CD1c-positive myeloid dendritic cell (primary cell): ENCODE data around the gene NBEAL1.
"Not testable (repeated sequence)": the region's sequence is repeated elsewhere in the genome, so short reads cannot be mapped to it uniquely, and the experiment has no call there.

Experiments used
- DNase-seq: peaks from one replicate; pipeline ENCODE4 v3.0.0-alpha.2; 2016; ENCODE audit errors: extremely low spot score

Gene NBEAL1

DNA sequence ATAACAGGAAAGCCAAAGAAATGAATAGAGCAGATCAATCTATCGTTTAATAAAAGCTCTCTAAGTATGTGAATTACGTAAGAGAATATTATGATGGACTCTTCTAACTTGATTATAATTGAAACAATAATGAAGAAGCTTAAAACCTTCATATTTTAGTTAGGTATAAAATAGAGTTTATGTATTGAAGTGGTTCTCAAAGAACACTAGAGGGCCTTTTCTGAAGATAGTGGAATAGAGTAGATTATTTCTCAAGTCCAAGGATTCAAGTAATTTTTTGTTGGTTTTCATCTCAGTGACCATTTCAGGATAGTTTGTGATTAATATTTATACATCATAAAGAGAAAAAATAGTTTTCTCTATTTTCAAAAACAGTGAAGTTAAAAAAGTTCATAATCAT is 97.7 kb downstream of the NBEAL1 start:
- DNase-seq = no peak

DNA sequence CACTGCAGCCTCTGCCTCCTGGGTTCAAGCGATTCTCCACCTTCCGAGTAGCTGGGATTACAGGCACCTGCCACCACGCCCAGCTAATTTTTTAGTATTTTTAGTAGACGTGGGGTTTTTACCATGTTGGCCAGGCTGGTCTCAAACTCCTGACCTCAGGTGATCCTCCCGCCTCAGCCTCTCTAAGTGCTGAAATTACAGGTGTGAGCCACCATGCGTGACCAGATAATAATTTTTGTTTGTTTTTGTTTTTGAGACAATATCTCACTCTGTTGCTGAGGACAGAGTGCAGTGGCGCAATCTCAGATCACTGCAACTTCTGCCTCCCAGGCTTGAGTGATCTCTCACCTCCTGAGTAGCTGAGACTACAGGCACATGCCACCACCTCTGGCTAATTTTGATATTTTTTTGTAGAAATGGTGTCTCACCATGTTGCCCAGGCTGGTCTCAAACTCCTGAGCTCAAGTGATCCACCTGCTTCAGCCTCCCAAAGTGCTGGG is 100.6 kb downstream of the NBEAL1 start:
- not testable (repeated sequence) for DNase-seq

DNA sequence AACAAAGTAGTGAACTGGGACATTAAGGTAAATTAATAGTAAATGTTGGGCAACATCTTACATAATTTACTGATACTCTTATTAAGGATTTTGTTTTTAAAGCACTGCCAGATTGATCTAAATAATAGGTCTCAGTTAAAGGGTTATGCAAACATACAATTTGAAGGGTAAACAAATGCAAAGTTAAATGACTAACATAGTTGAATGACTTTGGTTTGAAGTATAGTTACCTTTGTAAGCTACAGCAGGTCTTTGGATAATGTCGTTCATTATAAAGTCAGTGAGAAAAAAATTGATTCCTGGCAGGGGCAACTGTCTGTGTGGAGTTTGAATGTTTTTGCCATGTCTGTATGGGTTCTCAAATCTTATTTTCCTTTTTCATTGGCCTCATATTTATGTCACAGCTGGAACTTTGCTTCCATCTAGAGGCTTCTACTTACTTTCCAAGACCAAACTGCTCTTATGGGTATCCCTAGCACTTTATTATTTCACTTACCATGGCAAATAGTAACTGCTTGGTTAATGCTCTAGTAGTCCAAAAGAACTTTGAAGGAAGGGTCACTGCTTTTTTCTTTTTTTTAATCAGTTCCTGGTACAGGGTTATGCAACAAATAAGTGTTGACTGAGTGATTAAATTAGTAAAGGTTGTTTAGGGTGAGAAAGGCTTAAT is 107.8 kb downstream of the NBEAL1 start:
- DNase-seq = no peak

- DNase-seq = no peak
These were observed 112.3 kb downstream of the NBEAL1 start for GRCh38 chr2:203126996-203127395.

- DNase-seq = no peak
These were observed 120.4 kb downstream of the NBEAL1 start for GRCh38 chr2:203135105-203135504.

GRCh38 chr2:203143391-203143790 is 128.7 kb downstream of the NBEAL1 start:
- no peak for DNase-seq

DNA sequence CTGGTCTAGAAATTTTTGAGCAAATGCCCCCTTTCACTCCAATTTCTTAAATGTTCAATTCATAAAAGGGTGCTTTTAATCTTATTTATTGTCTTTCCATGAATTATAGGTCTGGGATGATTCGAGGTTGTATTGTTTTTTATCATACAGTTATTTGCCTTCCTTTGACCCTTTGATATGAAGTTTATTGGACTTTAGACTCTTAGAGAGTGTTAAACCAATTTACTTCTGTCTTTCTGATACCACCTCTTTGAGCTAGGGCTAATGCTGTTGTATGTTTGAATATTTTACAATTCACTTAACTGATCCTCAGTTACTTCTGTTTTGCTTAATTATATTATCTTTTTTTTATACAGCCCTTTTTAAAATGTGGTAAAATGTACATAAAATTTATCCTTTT is 134.5 kb downstream of the NBEAL1 start:
- no peak for DNase-seq

DNA sequence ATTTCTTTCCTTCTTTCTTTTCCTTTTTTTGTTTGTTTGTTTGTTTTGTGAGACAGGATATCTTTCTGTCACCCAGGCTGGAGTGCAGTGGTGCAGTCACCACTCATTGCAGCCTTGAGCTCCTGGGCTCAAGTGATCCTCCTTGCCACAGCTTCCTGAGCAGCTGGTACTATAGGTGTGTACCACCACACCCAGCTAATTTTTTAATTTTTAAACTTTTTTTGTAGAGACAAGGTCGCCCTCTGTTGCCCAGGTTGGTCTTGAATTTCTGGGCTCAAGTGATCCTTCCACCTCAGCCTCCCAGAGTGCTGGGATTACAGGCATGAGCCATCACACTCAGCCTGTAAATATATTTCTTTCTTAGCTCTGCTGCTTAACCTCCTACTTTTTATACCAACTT is 140.7 kb downstream of the NBEAL1 start:
- DNase-seq = no peak

GRCh38 chr2:203162722-203163121 is 148.0 kb downstream of the NBEAL1 start:
- not testable (repeated sequence) for DNase-seq

DNA sequence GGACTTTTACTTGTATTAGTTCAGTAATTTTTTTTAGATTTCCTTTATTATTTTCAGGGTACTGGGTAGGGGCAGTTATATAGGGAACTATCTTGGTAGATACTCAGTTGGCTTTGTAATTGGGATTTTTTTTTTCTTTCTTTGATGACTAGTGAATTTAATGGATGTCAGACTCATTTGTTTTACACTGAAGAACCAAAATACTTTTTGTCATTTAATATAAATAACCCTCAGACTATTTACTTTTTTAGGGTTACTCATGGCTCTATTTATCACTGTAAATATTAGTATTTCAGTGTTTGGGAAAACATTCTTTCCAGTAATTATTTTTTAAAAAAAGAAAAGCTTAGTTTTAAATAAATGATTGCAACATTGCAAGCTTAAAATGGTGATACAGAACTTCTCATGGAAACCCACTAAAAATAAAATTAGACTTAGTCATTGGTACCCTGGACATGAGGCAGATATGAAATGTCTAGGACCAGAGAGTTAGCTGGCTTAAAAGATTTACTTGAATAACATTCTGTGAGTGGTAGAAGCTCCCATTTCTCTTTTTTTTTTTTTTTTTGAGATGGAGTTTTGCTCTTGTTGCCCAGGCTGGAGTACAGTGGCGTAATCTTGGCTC is 149.7 kb downstream of the NBEAL1 start:
- no peak for DNase-seq

GRCh38 chr2:203167751-203168150 is 153.1 kb downstream of the NBEAL1 start:
- no peak for DNase-seq

- no peak for DNase-seq
These were observed 155.8 kb downstream of the NBEAL1 start for GRCh38 chr2:203170502-203170901.

GRCh38 chr2:203175371-203175770 is 160.7 kb downstream of the NBEAL1 start:
- DNase-seq = no peak

- DNase-seq = no peak
These were observed 162.7 kb downstream of the NBEAL1 start for GRCh38 chr2:203177361-203177760.

DNA sequence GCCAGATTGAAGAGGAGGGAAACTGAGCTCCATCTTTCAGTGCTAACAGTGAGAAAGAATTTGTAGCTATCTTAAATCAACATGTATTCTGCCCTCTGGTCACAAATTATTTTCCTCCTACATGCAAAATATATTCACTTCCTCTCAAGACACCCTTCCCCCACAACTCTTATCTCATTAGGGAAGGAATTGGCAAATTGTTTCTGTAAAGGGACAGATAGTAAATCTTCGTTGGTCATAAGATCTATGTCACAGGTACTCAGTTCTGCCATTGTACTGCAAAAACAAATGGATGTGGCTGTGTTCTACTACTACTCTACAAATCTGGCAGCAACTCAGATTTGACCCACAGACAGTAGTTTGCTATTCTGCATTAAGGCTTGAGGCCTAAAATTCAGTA is 171.2 kb downstream of the NBEAL1 start:
- DNase-seq = no peak

DNA sequence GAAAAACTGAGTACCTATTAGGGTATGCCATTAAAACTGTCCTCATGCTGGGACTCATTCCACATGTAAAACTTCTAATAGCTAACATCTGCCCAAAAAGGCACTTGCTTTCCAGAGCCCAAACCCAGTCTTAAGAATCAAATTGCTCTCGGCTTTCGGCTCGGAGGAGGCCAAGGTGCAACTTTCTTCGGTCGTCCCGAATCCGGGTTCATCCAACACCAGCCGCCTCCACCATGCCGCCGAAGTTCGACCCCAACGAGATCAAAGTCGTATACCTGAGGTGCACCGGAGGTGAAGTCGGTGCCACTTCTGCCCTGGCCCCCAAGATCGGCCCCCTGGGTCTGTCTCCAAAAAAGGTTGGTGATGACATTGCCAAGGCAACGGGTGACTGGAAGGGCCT is 175.9 kb downstream of the NBEAL1 start:
- not testable (repeated sequence) for DNase-seq

DNA sequence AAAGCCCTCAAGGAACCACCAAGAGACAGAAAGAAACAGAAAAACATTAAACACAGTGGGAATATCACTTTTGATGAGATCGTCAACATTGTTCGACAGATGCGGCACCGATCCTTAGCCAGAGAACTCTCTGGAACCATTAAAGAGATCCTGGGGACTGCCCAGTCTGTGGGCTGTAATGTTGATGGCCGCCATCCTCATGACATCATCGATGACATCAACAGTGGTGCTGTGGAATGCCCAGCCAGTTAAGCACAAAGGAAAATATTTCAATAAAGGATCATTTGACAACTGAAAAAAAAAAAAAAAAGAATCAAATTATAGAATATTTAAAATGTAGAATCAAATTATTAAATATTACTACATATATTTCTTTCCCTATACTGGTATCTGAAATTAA is 176.4 kb downstream of the NBEAL1 start:
- DNase-seq = not testable (repeated sequence)

GRCh38 chr2:203191961-203192360 is 177.3 kb downstream of the NBEAL1 start:
- no peak for DNase-seq

DNA sequence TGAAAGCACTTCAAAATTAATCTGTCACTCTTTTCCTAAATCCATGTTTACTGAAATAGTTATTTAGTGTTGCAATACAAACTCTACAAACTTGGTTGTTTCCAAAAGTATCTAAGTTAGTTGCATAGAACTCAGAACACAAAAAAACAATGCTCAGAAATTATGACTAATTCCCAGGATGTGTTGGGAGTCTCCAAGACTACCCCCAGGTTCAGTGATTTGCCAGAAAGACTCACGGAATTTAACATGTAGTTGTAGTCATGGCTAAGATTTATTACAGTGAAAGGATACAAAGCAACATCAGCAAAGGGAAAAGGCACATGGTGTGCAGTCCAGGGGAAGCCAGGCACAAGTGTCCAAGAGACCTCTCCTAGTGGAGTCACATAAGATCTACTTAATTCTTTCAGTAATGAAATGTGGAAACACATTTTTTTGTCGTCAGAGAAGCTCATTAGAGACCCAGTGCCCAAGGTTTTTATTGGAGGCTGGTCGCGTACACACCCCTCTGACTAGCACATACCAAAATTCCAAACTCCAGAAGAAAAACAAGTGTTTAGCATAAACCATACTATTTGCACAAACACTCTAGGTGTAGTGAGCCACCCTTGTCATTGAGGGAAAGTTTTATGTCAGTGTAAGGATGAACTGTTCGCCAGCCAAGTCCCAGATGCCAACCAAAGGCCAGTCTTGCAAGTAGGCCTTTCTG is 180.8 kb downstream of the NBEAL1 start:
- DNase-seq = no peak

DNA sequence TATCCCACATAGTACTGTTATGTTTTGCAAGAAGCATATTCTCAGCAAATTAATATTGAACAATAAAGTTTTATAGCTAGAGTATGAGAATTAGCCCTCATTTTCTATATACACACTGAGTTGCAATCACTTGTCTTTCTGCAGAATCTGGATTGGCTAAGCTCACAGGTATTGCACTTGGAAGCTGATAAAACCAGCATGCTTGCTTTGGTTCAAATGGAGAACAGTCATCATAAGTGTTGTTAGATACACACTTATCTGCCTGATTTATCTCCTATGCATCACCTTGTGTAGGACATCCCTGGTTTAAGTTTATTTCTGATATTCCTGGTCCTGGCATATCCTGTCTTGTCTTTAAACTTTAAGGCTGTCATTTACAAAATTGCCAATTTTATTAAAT is 186.2 kb downstream of the NBEAL1 start:
- no peak for DNase-seq

DNA sequence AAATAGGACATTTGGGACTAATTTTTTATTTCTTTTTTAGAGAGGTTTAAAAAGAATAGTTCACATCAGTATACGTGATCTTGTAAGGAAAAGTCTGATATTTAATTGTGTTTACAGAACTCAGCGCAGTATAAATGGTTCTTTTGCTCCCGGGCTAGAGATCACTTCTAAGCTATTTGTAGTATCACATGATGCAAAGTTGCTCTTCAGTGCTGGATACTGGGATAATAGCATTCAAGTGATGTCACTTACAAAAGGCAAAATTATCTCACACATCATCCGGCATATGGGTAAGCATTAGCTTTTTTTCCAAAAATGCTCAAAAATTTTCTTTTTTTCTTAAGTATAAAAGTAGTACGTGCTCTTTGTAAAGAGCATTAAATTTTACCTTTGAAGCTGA is 186.8 kb downstream of the NBEAL1 start:
- no peak for DNase-seq

- DNase-seq = no peak
These were observed 194.9 kb downstream of the NBEAL1 start for GRCh38 chr2:203209538-203209937.
